NOMO-1 (cell line): Measurements from ENCODE around the gene POLD4.
A peak's percentile ranks its signal among the peaks of the same experiment; 100 is the strongest.

Experiments used
- DNase-seq, 2 experiments: peaks; one replicate each; lab custom pipeline; 2025; ENCODE audit not compliant: unreplicated experiment in 2 of 2; lab: John Stamatoyannopoulos, UW

POLD4 gene

GRCh38 chr11:67304511-67305113 lies 48.7 kb downstream of the POLD4 start:
- DNase-seq = no peak

DNA sequence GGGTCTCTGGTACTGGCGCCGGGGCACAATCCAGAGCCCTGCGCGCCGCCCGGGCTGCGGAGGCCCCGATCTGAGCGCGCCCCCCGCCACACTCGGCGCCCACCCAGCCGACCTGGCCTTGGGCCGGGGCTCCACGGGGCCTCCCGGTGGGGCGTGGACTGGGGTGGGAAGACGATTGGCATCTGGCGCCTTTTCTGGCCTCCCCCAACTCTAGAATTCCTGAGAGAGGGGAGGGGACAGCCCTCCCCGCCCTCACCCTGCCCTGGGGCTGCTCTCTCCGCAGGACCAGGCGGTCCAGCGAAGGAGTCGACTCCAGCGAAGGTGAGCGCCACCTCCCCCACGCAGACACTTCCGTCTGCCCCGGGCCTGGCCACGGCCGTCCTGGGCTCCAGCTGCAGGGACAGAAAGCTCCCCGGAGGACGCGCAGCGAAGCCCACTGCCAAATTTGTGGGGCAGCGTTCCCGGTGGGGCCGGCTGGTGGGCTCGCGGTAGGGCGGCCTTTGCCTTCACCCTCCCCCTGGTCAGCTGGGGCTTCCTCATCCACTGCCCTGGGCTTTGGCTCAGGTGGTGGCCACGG lies 49.4 kb downstream of the POLD4 start:
- no peak for DNase-seq

- DNase-seq = peak; percentile 76 to 87
Observed at GRCh38 chr11:67303132-67303834, 50.1 kb downstream of the POLD4 start, which contains the start of gene SSH3. TSS of gene SSH3 (plus strand) at chr11:67303530. CDS start at chr11:67303626, 96 bp downstream.

DNA sequence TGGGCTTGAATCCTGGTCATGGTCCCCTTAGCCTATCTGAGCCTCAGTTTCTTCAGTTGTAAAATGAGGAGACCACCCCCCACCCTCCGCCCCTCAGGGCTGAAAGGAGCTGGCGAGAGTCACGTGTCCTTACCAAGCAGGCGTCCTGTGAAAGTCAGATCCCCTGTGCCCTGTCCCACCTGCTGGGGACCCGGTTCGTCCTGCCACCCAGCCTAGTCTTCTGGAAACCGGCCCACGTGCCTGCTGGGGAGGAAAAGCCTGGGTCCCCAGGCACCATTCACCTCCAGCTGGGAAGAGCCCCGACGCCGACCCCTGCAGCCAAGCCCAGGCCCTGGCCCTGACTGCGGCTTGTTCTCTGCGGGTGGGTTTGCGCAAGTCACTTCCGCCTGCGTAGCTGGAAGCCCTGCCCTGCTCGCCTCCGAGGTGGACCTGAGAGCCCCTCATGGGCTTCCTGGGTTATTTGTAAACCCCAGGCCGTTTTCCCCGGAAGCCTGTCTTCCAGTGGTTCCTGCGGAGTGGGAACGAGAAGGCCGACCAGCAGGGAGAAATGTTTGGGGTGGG lies 50.7 kb downstream of the POLD4 start:
- DNase-seq = peak; percentile 76 to 80

DNA sequence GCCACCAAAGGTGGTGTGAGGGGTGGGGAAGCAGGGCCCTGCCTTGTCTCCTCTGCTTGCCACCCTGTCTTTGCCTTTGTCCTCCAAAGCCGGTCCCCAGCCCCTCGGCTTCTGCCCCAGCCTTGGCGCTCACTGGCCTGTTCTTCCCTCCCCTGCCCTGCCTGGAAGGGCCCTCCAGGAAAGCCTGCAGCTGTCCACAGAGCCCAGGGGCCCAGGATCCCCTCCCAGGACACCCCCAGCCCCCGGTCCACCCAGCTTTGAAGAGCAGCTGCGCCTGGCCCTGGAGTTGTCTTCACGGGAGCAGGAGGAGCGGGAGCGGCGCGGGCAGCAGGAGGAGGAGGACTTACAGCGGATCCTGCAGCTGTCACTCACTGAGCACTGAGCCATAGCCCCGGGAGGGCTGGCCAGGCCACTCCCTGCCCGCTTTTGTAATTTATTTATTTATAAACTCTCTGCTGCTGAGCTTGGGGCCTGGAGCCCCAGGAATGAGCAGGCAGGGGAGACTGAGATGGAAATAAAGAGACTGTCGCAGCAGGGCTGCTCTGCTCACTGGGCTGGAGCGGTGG lies 51.3 kb downstream of the POLD4 start:
- peak; percentile 21 to 37 for DNase-seq

- no peak for DNase-seq
Observed at GRCh38 chr11:67301313-67301921, 51.9 kb downstream of the POLD4 start.
